Gastrocnemius medialis (tissue), 4 donors: ENCODE data around the gene SGTA. TPM values are rescaled to one million over a fixed set of nuclear protein-coding genes. Genes with fewer than 3 reads are reported as not detected.

Experiments used
- ATAC-seq, 2 donors: fragments of 150-250 bp; one replicate each; pipeline ENCODE4 v1.9.1; 2016
- DNase-seq, 2 donors: peaks; one replicate each; pipeline ENCODE4 v3.0.0-alpha.2; 2019
- H3K27ac ChIP-seq, 4 donors: fragments of 200-600 bp; sonication (generic); 1 replicate in 1 of 4; 2 replicates in 3 of 4; pipeline ENCODE4 v1.5.1; 2016 to 2018; ENCODE audit warnings: mild to moderate bottlenecking in 2 of 4, moderate library complexity in 1 of 4
- H3K27me3 ChIP-seq, 3 donors: fragments of 200-600 bp; sonication (generic) in 2 of 3; 1 replicate in 1 of 3; 2 replicates in 2 of 3; pipeline versions ENCODE4 v1.5.1 to v1.6.0; 2016 to 2019; ENCODE audit warnings: mild to moderate bottlenecking in 1 of 3, moderate library complexity in 1 of 3
- H3K36me3 ChIP-seq, 2 donors: fragments of 200-600 bp; sonication (generic) in 1 of 2; one replicate each; pipeline ENCODE4 v1.5.1; 2017 to 2018
- H3K4me1 ChIP-seq, 2 donors: fragments of 200-600 bp; sonication (generic) in 1 of 2; one replicate each; pipeline ENCODE4 v1.5.1; 2016 to 2017; ENCODE audit warnings: mild to moderate bottlenecking in 2 of 2
- H3K4me3 ChIP-seq, 4 donors: fragments of 200-600 bp; sonication (generic) in 3 of 4; 1 replicate in 1 of 4; 2 replicates in 3 of 4; pipeline ENCODE4 v1.5.1; 2016 to 2019; ENCODE audit warnings: mild to moderate bottlenecking in 2 of 4
- H3K9me3 ChIP-seq, 3 donors: fragments of 200-600 bp; sonication (generic) in 2 of 3; 1 replicate in 1 of 3; 2 replicates in 2 of 3; pipeline ENCODE4 v1.5.1; 2016 to 2019
- CTCF ChIP-seq, 5 experiments: fragments of 450-650 bp in 3 of 5; fragments of 200-600 bp in 2 of 5; sonication (generic) in 2 of 5; IDR thresholded peaks in 4 of 5; conservative IDR thresholded peaks in 1 of 5; 1 replicate in 4 of 5; 2 replicates in 1 of 5; pipeline ENCODE4 v1.5.1; 2016 to 2019; ENCODE audit warnings: antibody characterized with exemption in 5 of 5, mild to moderate bottlenecking in 3 of 5, moderate library complexity in 3 of 5
- POLR2A ChIP-seq, 2 donors: fragments of 450-650 bp; IDR thresholded peaks; one replicate each; pipeline ENCODE4 v1.6.1; 2017; ENCODE audit warnings: antibody characterized with exemption in 2 of 2, mild to moderate bottlenecking in 2 of 2, moderate library complexity in 2 of 2
- in situ Hi-C, 4 donors: fragments of 200-750 bp; cut with MboI; loops; one replicate each; pipeline versions ENCODE4 v1.15.0 to v1.8.0; 2017; ENCODE audit warnings: low sequenced_read_pairs in 4 of 4
- intact Hi-C: fragments of 100-400 bp; cut with DNase I; formaldehyde crosslinking; loops from one replicate; pipeline ENCODE4 v1.15.1; 2023; ENCODE audit warnings: low total_unique reads
- total RNA-seq, 4 donors: library from RNA; depleted of rRNA; stranded (reverse); fragments of >200 nt; gene quantifications; one replicate each; pipeline versions ENCODE4 v1.1.0 to v1.2.3, GENCODE V29; 2016

SGTA gene
- total RNA-seq, 4 donors from 2014 or later: 70.0 to 114 (median 91.2) TPM

GRCh38 chr19:2722541-2723344 is 60.3 kb downstream of the SGTA start:
- no peak for TF ChIP-seq CTCF (IDR thresholded peaks at IDR 0.05 in 4 of 5, conservative IDR thresholded peaks at IDR 0.05 in 1 of 5)
- TF ChIP-seq POLR2A (IDR thresholded peaks at IDR 0.05): peak in 1 of 2 donors; percentile 10
- in situ Hi-C loops: no loop called here
- ATAC-seq (peak; percentile 72 to 76), DNase-seq (peak; percentile 37 to 61)
- Histone ChIP-seq H3K27ac (peak overlapping the region in 1 of 4 donors; percentile 18), H3K27me3 (peaks cover 45 to 54% (median 49%) of the 10 kb centered on the region in 3 donors), H3K4me1 (peaks cover 12 to 14% of the 10 kb centered on the region in 2 donors), H3K9me3 (no peaks in the 10 kb centered on the region), H3K36me3 (no peaks in the 10 kb centered on the region), H3K4me3 (no peak overlapping the region)
- intact Hi-C loops: no loop called here

- Histone ChIP-seq H3K36me3 (no peaks in the 10 kb centered on the region), H3K9me3 (no peaks in the 10 kb centered on the region), H3K4me1 (peaks cover 12 to 14% of the 10 kb centered on the region in 2 donors), H3K27ac (no peak overlapping the region), H3K27me3 (peaks cover 39 to 45% (median 45%) of the 10 kb centered on the region in 3 donors), H3K4me3 (no peak overlapping the region)
- ATAC-seq (no peak), DNase-seq (no peak)
- no peak for TF ChIP-seq POLR2A (IDR thresholded peaks at IDR 0.05)
- TF ChIP-seq CTCF (IDR thresholded peaks at IDR 0.05 in 4 of 5, conservative IDR thresholded peaks at IDR 0.05 in 1 of 5): no peak
- in situ Hi-C loops (no loop called here), intact Hi-C loops (no loop called here)
These were observed 61.2 kb downstream of the SGTA start for GRCh38 chr19:2721570-2722540.

- peaks cover 32 to 42% (median 36%) of the 10 kb centered on the region in 3 donors for H3K27me3 ChIP-seq
- intact Hi-C loops (no loop called here), in situ Hi-C loops (no loop called here)
- H3K27ac ChIP-seq: no peak within 1 kb of the TSS
- no peaks in the 10 kb centered on the region for H3K9me3 ChIP-seq
- TF ChIP-seq POLR2A (IDR thresholded peaks at IDR 0.05) (no peak), CTCF (IDR thresholded peaks at IDR 0.05 in 4 of 5, conservative IDR thresholded peaks at IDR 0.05 in 1 of 5) (no peak)
- ATAC-seq: no peak
- no peaks in the 10 kb centered on the region for H3K36me3 ChIP-seq
- no peak for DNase-seq
- peak within 1 kb of the TSS in 1 of 4 donors; percentile 23 for H3K4me3 ChIP-seq
- peaks cover 12 to 14% of the 10 kb centered on the region in 2 donors for H3K4me1 ChIP-seq
These were observed 62.1 kb downstream of the SGTA start, which contains the start of gene DIRAS1 for GRCh38 chr19:2720777-2721569. Gene DIRAS1 (minus strand): TSS chr19:2721372. CDS start chr19:2717806, 3,566 bp downstream.
